ENCODE data around the gene CHADL. TPM values are rescaled to one million over a fixed set of nuclear protein-coding genes. Genes with fewer than 3 reads are reported as not detected.

The CHADL gene
- total and polyA plus RNA-seq, 2 experiments from 2014 or later, result 1.6 TPM; not detected in 1

DNA sequence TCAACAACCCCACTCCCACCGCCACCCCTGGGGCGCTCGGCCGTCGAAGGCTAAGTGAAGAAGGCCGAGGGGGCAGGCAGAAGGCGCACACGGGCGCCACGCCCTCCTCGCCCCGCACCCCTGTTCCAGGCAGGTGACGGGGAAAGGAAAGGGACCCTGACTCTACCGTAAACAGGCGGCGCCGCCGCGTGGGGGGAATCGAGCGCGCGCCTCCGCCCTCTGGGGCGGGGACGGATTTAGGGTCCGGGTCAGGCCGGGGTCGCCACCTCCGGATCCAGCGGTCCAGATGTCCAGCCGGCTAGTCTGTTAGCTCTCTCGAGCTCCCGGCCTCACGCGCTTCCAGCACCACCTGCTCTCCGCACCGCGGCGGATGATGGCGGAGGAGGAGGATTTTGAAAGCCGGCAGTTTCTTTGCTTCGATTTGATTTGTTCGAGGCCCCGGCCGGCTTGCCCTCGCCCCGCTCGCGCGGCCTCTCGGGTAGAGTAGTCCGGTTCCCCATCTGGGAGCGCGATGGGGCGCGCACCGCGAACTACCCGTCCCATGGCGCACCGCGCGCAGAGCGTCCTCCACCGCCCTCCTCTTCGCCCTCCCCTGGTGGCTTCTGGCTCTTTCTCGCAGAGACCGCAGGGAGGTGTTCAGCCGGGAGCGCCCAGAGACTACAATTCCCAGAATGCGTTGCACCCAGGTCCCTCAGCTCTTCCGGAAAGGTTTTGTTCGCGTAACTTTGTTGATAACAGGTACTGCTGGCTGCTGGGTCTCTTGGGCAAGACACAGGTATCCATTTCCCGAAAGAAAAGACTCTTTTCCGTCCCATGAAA is 45.3 kb upstream of the CHADL start, which contains the start of gene RANGAP1:
Gene RANGAP1 (minus strand): TSS at position 368 of the 819 bp plus-strand sequence. CDS start 5,143 bp downstream, outside the sequence.
- Histone ChIP-seq H3K27me3 (ENCODE audit: insufficient read depth) (no peaks in the 10 kb centered on the region), H3K4me3 (peak within 1 kb of the TSS; percentile 91), H3K79me2 (replicated peaks; ENCODE audit: insufficient read depth) (peaks cover 48% of the 10 kb centered on the region), H3K4me2 (peak within 1 kb of the TSS; percentile 98), H4K20me1 (replicated peaks; ENCODE audit: insufficient read depth) (peaks cover 40% of the 10 kb centered on the region), H3K9me2 (ENCODE audit: insufficient read depth) (no peaks in the 10 kb centered on the region), H3K27ac (ENCODE audit: low read depth) (peak within 1 kb of the TSS; percentile 99), H3F3A (replicated peaks; ENCODE audit: low read depth) (peaks cover 23% of the 10 kb centered on the region), H3K36me3 (ENCODE audit: insufficient read depth) (peaks cover 27% of the 10 kb centered on the region), H3K4me1 (ENCODE audit: insufficient read depth) (peaks cover 43% of the 10 kb centered on the region), H2AFZ (no peak within 1 kb of the TSS)
- Mint-ChIP-seq H3K4me1 (peaks cover 47% of the 10 kb centered on the region), H3K9me3 (no peaks in the 10 kb centered on the region), H3K27me3 (ENCODE audit: insufficient read depth, low read depth, poor library complexity) (peaks cover 8% of the 10 kb centered on the region), H3K27ac (peak within 1 kb of the TSS; percentile 96), H3K4me3 (peak within 1 kb of the TSS; percentile 86), H3K36me3 (ENCODE audit: low read depth) (peaks cover 36% of the 10 kb centered on the region)
- DNase-seq (ENCODE audit: low spot score) (peak; percentile 99), ATAC-seq (peak; percentile 95)
- TF ChIP-seq CREB1 (CRISPR knock-in tag; IDR thresholded peaks at IDR 0.05; ENCODE audit: low read depth), result peak; percentile 93
- TF ChIP-seq POLR2AphosphoS5 (IDR thresholded peaks at IDR 0.05; ENCODE audit: low read depth), result peak; percentile 91
- TF ChIP-seq CTCF (conservative IDR thresholded peaks at IDR 0.05; ENCODE audit: low read depth in 2 of 2), result no peak; a peak in 1 of 4 replicates
- peak; percentile 97 for TF ChIP-seq ETS1 (IDR thresholded peaks at IDR 0.05)

GRCh38 chr22:41285441-41285819 is 44.7 kb upstream of the CHADL start:
- Histone ChIP-seq H3K27ac (ENCODE audit: low read depth) (peak overlapping the region; percentile 63), H3K4me2 (peak overlapping the region; percentile 98), H3K36me3 (ENCODE audit: insufficient read depth) (peaks cover 32% of the 10 kb centered on the region), H3F3A (replicated peaks; ENCODE audit: low read depth) (peaks cover 22% of the 10 kb centered on the region), H3K4me1 (ENCODE audit: insufficient read depth) (peaks cover 41% of the 10 kb centered on the region), H3K79me2 (replicated peaks; ENCODE audit: insufficient read depth) (peaks cover 54% of the 10 kb centered on the region), H3K9me2 (ENCODE audit: insufficient read depth) (no peaks in the 10 kb centered on the region), H2AFZ (no peak overlapping the region), H3K4me3 (peak overlapping the region; percentile 91), H3K27me3 (ENCODE audit: insufficient read depth) (no peaks in the 10 kb centered on the region), H4K20me1 (replicated peaks; ENCODE audit: insufficient read depth) (peaks cover 45% of the 10 kb centered on the region)
- Mint-ChIP-seq H3K9me3 (no peaks in the 10 kb centered on the region), H3K4me3 (peak overlapping the region; percentile 86), H3K4me1 (peaks cover 41% of the 10 kb centered on the region), H3K27ac (peak overlapping the region; percentile 95), H3K27me3 (ENCODE audit: insufficient read depth, low read depth, poor library complexity) (peaks cover 8% of the 10 kb centered on the region), H3K36me3 (ENCODE audit: low read depth) (peaks cover 42% of the 10 kb centered on the region)
- TF ChIP-seq CREB1 (CRISPR knock-in tag; IDR thresholded peaks at IDR 0.05; ENCODE audit: low read depth) (peak; percentile 25; the same call in 1 of the 2 replicates), EZH2 (IDR thresholded peaks at IDR 0.05; ENCODE audit: low read depth, unreplicated experiment) (no peak)
- ATAC-seq (peak; percentile 14), DNase-seq (ENCODE audit: low spot score) (peak; percentile 61)
